K562 (cell line): Measurements from ENCODE around the gene CLCF1. TPM values are rescaled to one million over a fixed set of nuclear protein-coding genes. Genes with fewer than 3 reads are reported as not detected.

ENCODE experiments used
- ATAC-seq: fragments of 200-7000 bp; cut with Tn5 transposase; 3 replicates; pipeline ENCODE4 v1.9.1; 2020; ENCODE audit warnings: moderate library complexity
- BruUV-seq: library from RNA; stranded (reverse); fragments of 400-500 nt; replicated peaks from 2 replicates; lab custom pipeline; 2021; lab: Mats Ljungman, UMichigan
- CTCF ChIA-PET: fragments of 300-600 bp; formaldehyde crosslinking; extraction: SDS; loops from one replicate; lab custom pipeline; 2021; ENCODE audit warnings: low intra/inter-chr PET ratio; lab: Yijun Ruan, JAX
- POLR2A ChIA-PET: fragments of 300-600, 350-650 bp; sonication (Branson Sonifier 250); formaldehyde crosslinking; extraction: SDS; loops from one replicate; lab custom pipeline; 2021; ENCODE audit warnings: antibody characterized with exemption, inconsistent platforms; lab: Yijun Ruan, JAX
- DNase-seq, 4 experiments: peaks; one replicate each; pipeline versions ENCODE4 v3.0.0 to v3.0.0-alpha.2; 2011 to 2018; ENCODE audit warnings: low spot score in 3 of 4, mixed read lengths in 3 of 4; ENCODE audit errors: extremely low read depth in 1 of 4
- FAIRE-seq: peaks from 2 replicates; lab custom pipeline; 2011; peaks lifted over from hg19 to GRCh38; lab: Jason Lieb, UNC
- H2AFZ ChIP-seq: 2 replicates; pipeline ENCODE4 v1.6.0; 2011; ENCODE audit warnings: low read depth, low read length, control low read depth, inconsistent platforms
- H3K27ac ChIP-seq: fragments of 200-600 bp; 3 replicates; pipeline ENCODE4 v1.8.0; 2011; ENCODE audit warnings: low read depth, mild to moderate bottlenecking, control low read depth, inconsistent platforms, low read length, moderate library complexity, mixed read lengths; ENCODE audit errors: extremely low read depth
- H3K27me3 ChIP-seq, 2 experiments: fragments of 300-600 bp in 1 of 2; 2 replicates in 1 of 2; 3 replicates in 1 of 2; pipeline versions ENCODE4 v1.6.0 to v1.8.0; 2011; ENCODE audit warnings: inconsistent platforms in 2 of 2, low read length in 2 of 2, mild to moderate bottlenecking in 1 of 2, mixed read lengths in 1 of 2, moderate library complexity in 1 of 2; ENCODE audit not compliant: control insufficient read depth in 2 of 2, insufficient read depth in 2 of 2
- H3K36me3 ChIP-seq: fragments of 300-600 bp; 3 replicates; pipeline ENCODE4 v1.8.0; 2011; ENCODE audit warnings: mild to moderate bottlenecking, low read length, inconsistent platforms; ENCODE audit not compliant: control insufficient read depth, insufficient read depth
- H3K4me1 ChIP-seq, 2 experiments: fragments of 200-600 bp in 1 of 2; replicated peaks in 1 of 2; 2 replicates in 1 of 2; 3 replicates in 1 of 2; pipeline versions ENCODE4 v1.5.1 to v1.8.0; 2011; ENCODE audit warnings: inconsistent platforms in 2 of 2, low read length in 2 of 2, mild to moderate bottlenecking in 1 of 2, mixed read lengths in 1 of 2, moderate library complexity in 1 of 2; ENCODE audit not compliant: control insufficient read depth in 2 of 2, insufficient read depth in 2 of 2
- H3K4me2 ChIP-seq: 2 replicates; pipeline ENCODE4 v1.6.1; 2011; ENCODE audit warnings: low read length, control low read depth, inconsistent platforms, mixed read lengths; ENCODE audit not compliant: insufficient read depth
- H3K4me3 ChIP-seq: fragments of 200-600 bp; sonication (generic), shearing (Covaris generic); 2 replicates; pipeline ENCODE4 v1.5.1; 2016; ENCODE audit warnings: control low read depth, inconsistent platforms
- H3K79me2 ChIP-seq: fragments of 200-600 bp; 3 replicates; pipeline ENCODE4 v1.8.0; 2011; ENCODE audit warnings: low read length, inconsistent platforms; ENCODE audit not compliant: control insufficient read depth, insufficient read depth
- H3K9ac ChIP-seq, 2 experiments: 2 replicates each; pipeline versions ENCODE4 v1.6.0 to v1.6.1; 2011; ENCODE audit warnings: low read depth in 2 of 2, low read length in 2 of 2, control low read depth in 1 of 2, inconsistent platforms in 1 of 2, mild to moderate bottlenecking in 1 of 2, mixed read lengths in 1 of 2; ENCODE audit not compliant: insufficient read depth in 1 of 2
- H3K9me1 ChIP-seq: one replicate; pipeline ENCODE4 v1.6.0; 2011; ENCODE audit warnings: inconsistent platforms, mild to moderate bottlenecking, low read length, moderate library complexity; ENCODE audit not compliant: control insufficient read depth, insufficient read depth
- H3K9me3 ChIP-seq: replicated peaks from 2 replicates; pipeline ENCODE4 v1.5.1; 2011; ENCODE audit warnings: low read depth, low read length, inconsistent platforms; ENCODE audit not compliant: control insufficient read depth, insufficient read depth
- H4K20me1 ChIP-seq: replicated peaks from 2 replicates; pipeline ENCODE4 v1.6.1; 2011; ENCODE audit warnings: low read length, inconsistent platforms, mixed read lengths; ENCODE audit not compliant: control insufficient read depth, insufficient read depth
- CTBP1 ChIP-seq: fragments of 450-650 bp; IDR thresholded peaks from 2 replicates; pipeline ENCODE4 v1.6.1; 2016; ENCODE audit warnings: borderline replicate concordance
- GABPB1 ChIP-seq: sonication (generic); formaldehyde crosslinking; IDR thresholded peaks from 2 replicates; pipeline ENCODE4 v1.8.0; 2022; ENCODE audit warnings: mild to moderate bottlenecking, missing genetic modification reagents
- GATA2 ChIP-seq: sonication (generic); formaldehyde crosslinking; IDR thresholded peaks from 2 replicates; pipeline ENCODE4 v1.4.0; 2020; ENCODE audit warnings: mild to moderate bottlenecking, missing genetic modification reagents
- HMBOX1 ChIP-seq: sonication (generic); IDR thresholded peaks from 2 replicates; pipeline ENCODE4 v1.6.1; 2016
- HMG20A ChIP-seq: fragments of 450-650 bp; formaldehyde crosslinking; conservative IDR thresholded peaks from 2 replicates; pipeline ENCODE4 v1.4.0; 2020; ENCODE audit warnings: mild to moderate bottlenecking, mixed read lengths
- JUND ChIP-seq, 2 experiments: IDR thresholded peaks; 2 replicates in 1 of 2; 3 replicates in 1 of 2; pipeline ENCODE4 v1.6.1; 2011; ENCODE audit warnings: borderline replicate concordance in 2 of 2, low read depth in 2 of 2, low read length in 2 of 2, improper control_type of control experiment in 1 of 2, missing biosample characterization in 1 of 2, missing genetic modification characterization in 1 of 2, missing genetic modification reagents in 1 of 2
- NFE2 ChIP-seq: IDR thresholded peaks from 2 replicates; pipeline ENCODE4 v1.6.1; 2014; ENCODE audit warnings: antibody characterized with exemption, low read depth
- PCBP2 ChIP-seq: fragments of 200-400 bp; formaldehyde crosslinking; IDR thresholded peaks from 2 replicates; pipeline ENCODE4 v1.6.1; 2018; ENCODE audit warnings: low read length, low read depth, mild to moderate bottlenecking, moderate library complexity; ENCODE audit not compliant: poor library complexity, severe bottlenecking
- RB1 ChIP-seq: fragments of 450-650 bp; IDR thresholded peaks from 2 replicates; pipeline ENCODE4 v1.6.1; 2017; ENCODE audit warnings: low read depth, mild to moderate bottlenecking
- SMAD4 ChIP-seq: fragments of 250-450 bp; sonication (Bioruptor Pico); conservative IDR thresholded peaks from 2 replicates; pipeline ENCODE4 v1.8.0; 2021; ENCODE audit warnings: inconsistent platforms, mild to moderate bottlenecking, moderate library complexity
- TFAP4 ChIP-seq: sonication (generic); formaldehyde crosslinking; IDR thresholded peaks from 2 replicates; pipeline ENCODE4 v1.8.0; 2022; ENCODE audit warnings: missing genetic modification reagents, mild to moderate bottlenecking, moderate library complexity, borderline replicate concordance
- XRCC5 ChIP-seq: fragments of 200-400 bp; formaldehyde crosslinking; IDR thresholded peaks from 2 replicates; pipeline ENCODE4 v1.6.1; 2017; ENCODE audit warnings: low read depth, mild to moderate bottlenecking, low read length
- YY1 ChIP-seq, 3 experiments: IDR thresholded peaks; 2 replicates each; pipeline ENCODE4 v1.6.1; 2011; ENCODE audit warnings: low read length in 2 of 3, mild to moderate bottlenecking in 2 of 3, moderate library complexity in 2 of 3, borderline replicate concordance in 1 of 3, control low read depth in 1 of 3, low read depth in 1 of 3; ENCODE audit not compliant: insufficient read depth in 3 of 3, insufficient replicate concordance in 2 of 3, control insufficient read depth in 1 of 3, insufficient read length in 1 of 3; ENCODE audit errors: extremely low read depth in 1 of 3
- ZBTB17 ChIP-seq: fragments of 450-650 bp; formaldehyde crosslinking; IDR thresholded peaks from 2 replicates; pipeline ENCODE4 v1.4.0; 2020; ENCODE audit warnings: mild to moderate bottlenecking
- ZC3H11A ChIP-seq: IDR thresholded peaks from 2 replicates; pipeline ENCODE4 v1.6.1; 2012; ENCODE audit warnings: low read depth, low read length, improper control_type of control experiment
- ZEB2 ChIP-seq: fragments of 450-650 bp; IDR thresholded peaks from 2 replicates; pipeline ENCODE4 v1.6.1; 2016
- ZFX ChIP-seq: sonication (generic); formaldehyde crosslinking; IDR thresholded peaks from 2 replicates; pipeline ENCODE4 v1.8.0; 2022; ENCODE audit warnings: mild to moderate bottlenecking, missing genetic modification reagents, moderate library complexity
- ZNF253 ChIP-seq: fragments of 250-450 bp; sonication (Bioruptor Pico); conservative IDR thresholded peaks from 2 replicates; pipeline ENCODE4 v1.6.1; 2021; ENCODE audit warnings: mild to moderate bottlenecking
- ZNF780A ChIP-seq: fragments of 250-450 bp; sonication (Bioruptor Pico); IDR thresholded peaks from 2 replicates; pipeline ENCODE4 v1.5.0; 2021; ENCODE audit warnings: mild to moderate bottlenecking
- WGBS: fragments of 100-300 bp; shearing (Covaris generic); methylation state at CpG from one replicate; pipeline ENCODE4 v1.1.6; 2016; ENCODE audit warnings: low coverage, mixed read lengths; ENCODE audit not compliant: insufficient coverage; ENCODE audit errors: missing lambda C conversion rate; 5-methylcytosine and 5-hydroxymethylcytosine counted together
- in situ Hi-C: fragments of 300-500 bp; cut with MboI; formaldehyde crosslinking; loops from 4 replicates; pipeline ENCODE4 v1.15.0; 2018; ENCODE audit warnings: inconsistent platforms, mixed read lengths
- intact Hi-C: fragments of 100-400 bp; cut with micrococcal nuclease; formaldehyde crosslinking; loops from 2 replicates; pipeline ENCODE4 v1.14.2; 2022
- polyA plus RNA-seq, 8 experiments: library from polyadenylated mRNA; depleted of rRNA in 4 of 8; stranded (reverse) in 5 of 8; unstranded in 3 of 8; fragments of >200 nt; fragmentation: Nextera tagmentation in 2 of 8; fragmentation: Illumina TruSeq in 1 of 8; extraction: Ambion mirVana in 2 of 8; extraction: Trizol in 1 of 8; gene quantifications; 2 replicates each; pipeline versions ENCODE4 v1.2.1 to v1.2.3, GENCODE V29; 2011 to 2014; ENCODE audit warnings: inconsistent platforms in 1 of 8, missing spikeins in 1 of 8
- total RNA-seq, 7 experiments: library from RNA; depleted of rRNA in 6 of 7; stranded (reverse); fragments of >200 nt in 6 of 7; fragmentation: Illumina TruSeq in 2 of 7; extraction: Trizol in 2 of 7; gene quantifications; 2 replicates each; pipeline versions ENCODE4 v1.2.1 to v1.2.3, GENCODE V29; 2011 to 2021; ENCODE audit warnings: low replicate concordance in 1 of 7

The CLCF1 gene
- total and polyA plus RNA-seq, 9 of the 15 experiments (the other 6 are each of a cell fraction or from before 2014, with no cell fraction given), result 0.49 to 5.8 (median 3.0) TPM

GRCh38 chr11:67351275-67352005 lies 22.0 kb downstream of the CLCF1 start:
- 46% methylated on average over 11 of the region's 11 CpGs for WGBS
- 0 out of 2 replicates have a peak overlapping the region, but pooled peaks have one; percentile 10 for H2AFZ ChIP-seq
- H3K4me3 ChIP-seq, result no peak overlapping the region
- CTCF ChIA-PET, result interaction anchor here (0.6 to 4.5 kb wide), 3 partner anchors 22 to 31 kb away, joined by 3 to 25 read pairs (median 5); no protein-coding TSS in a partner anchor
- intact Hi-C loops (loop anchor here (5.0 kb wide), 1 partner anchor 231 kb away; the partner anchor contains the start of gene GSTP1), in situ Hi-C loops (no loop called here)
- peaks cover 8% of the 10 kb centered on the region for H3K79me2 ChIP-seq
- POLR2A ChIA-PET, result interaction anchor here (0.5 to 1.7 kb wide), 10 partner anchors 9 to 338 kb away, joined by 3 to 5 read pairs (median 4); no protein-coding TSS in a partner anchor
- no peaks in the 10 kb centered on the region; the same call in 1 of the 2 replicates for H4K20me1 ChIP-seq
- H3K36me3 ChIP-seq, result peaks cover 4% of the 10 kb centered on the region; the same call in 1 of the 3 replicates
- no peaks in the 10 kb centered on the region for H3K9me1 ChIP-seq
- peak; percentile 72 to 88 (median 76) for DNase-seq
- no peaks in the 10 kb centered on the region for H3K27me3 ChIP-seq
- peak; percentile 88 for FAIRE-seq
- H3K9ac ChIP-seq, result peak overlapping the region in 1 of 2 experiments; percentile 57; a peak in 2 of 4 replicates
- BruUV-seq, result no TSS peak
- ATAC-seq, result peak; percentile 37
- H3K4me2 ChIP-seq, result no peak overlapping the region; the same call in 1 of the 2 replicates
- no peak overlapping the region for H3K27ac ChIP-seq
- H3K4me1 ChIP-seq, result peaks cover 61% of the 10 kb centered on the region in 2 experiments
- no peaks in the 10 kb centered on the region for H3K9me3 ChIP-seq
- TF ChIP-seq ZEB2 (0 out of 2 replicates have a peak, but pooled peaks have one; percentile 22), ZNF253 (CRISPR knock-in tag) (no peak), HMG20A (CRISPR knock-in tag) (no peak), GATA2 (CRISPR knock-in tag) (no peak), RB1 (0 out of 2 replicates have a peak, but pooled peaks have one; percentile 48), PCBP2 (no peak), ZFX (CRISPR knock-in tag) (peak; percentile 37), GABPB1 (peak; percentile 54; the same call in 1 of the 2 replicates), YY1 (IDR thresholded peaks at IDR 0.05; ENCODE audit: borderline replicate concordance in 1 of 3, control insufficient read depth in 1 of 3, extremely low read depth in 1 of 3, insufficient read depth in 3 of 3, insufficient read length in 1 of 3, insufficient replicate concordance in 2 of 3, low read depth in 1 of 3, low read length in 2 of 3) (peak in 1 of 3 experiments; percentile 47), HMBOX1 (peak; percentile 16; the same call in 1 of the 2 replicates), CTBP1 (peak; percentile 60), NFE2 (peak; percentile 49; the same call in 1 of the 2 replicates), TFAP4 (0 out of 2 replicates have a peak, but pooled peaks have one; percentile 39), ZC3H11A (no peak), ZBTB17 (0 out of 2 replicates have a peak, but pooled peaks have one; percentile 71), JUND (IDR thresholded peaks at IDR 0.05; ENCODE audit: borderline replicate concordance, low read depth, low read length) (peak; percentile 89), JUND (tag; IDR thresholded peaks at IDR 0.05; ENCODE audit: borderline replicate concordance, low read depth, low read length) (peak; percentile 92; the same call in 2 of the 3 replicates), SMAD4 (CRISPR knock-in tag) (0 out of 2 replicates have a peak, but pooled peaks have one; percentile 43), ZNF780A (CRISPR knock-in tag) (no peak), XRCC5 (peak; percentile 38; the same call in 1 of the 2 replicates)
